ENCODE measurements around the gene TRPM6.

GRCh38 chr9:74872619-74873233, 15.0 kb downstream of the TRPM6 start:
- TF ChIP-seq CTCF (IDR thresholded peaks at IDR 0.05) (no peak), POLR2A (IDR thresholded peaks at IDR 0.05) (no peak)

Data from stomach (tissue), 4 donors.